HG03575 (cell line): ENCODE results near the gene CYSLTR2.

Experiments used
- ATAC-seq: cut with Tn5 transposase; IDR thresholded peaks from one replicate; pipeline ENCODE4 v1.9.1; 2021; ENCODE audit not compliant: unreplicated experiment, insufficient number of reproducible peaks, low FRiP score; ENCODE audit errors: extremely low read depth

Gene CYSLTR2

DNA sequence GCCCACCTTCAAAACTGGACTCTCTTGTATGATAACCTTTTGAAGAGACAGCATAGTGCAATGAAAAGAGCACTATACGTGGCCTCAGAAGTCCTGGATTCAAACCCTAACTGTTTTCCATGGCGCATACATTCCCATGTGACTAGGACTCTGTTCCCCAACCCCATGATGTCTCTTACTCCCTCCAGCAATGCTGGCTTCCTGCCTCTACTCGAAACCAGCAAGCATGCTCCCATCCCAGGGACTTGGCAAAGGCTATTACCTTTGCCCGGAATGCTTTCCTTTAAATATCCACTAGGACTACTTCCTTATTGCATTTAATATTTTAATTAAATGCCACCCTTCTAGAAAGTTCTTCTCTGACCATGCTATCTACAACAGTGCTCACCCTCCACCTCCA lies 75.1 kb downstream of the CYSLTR2 start:
- ATAC-seq = no peak

DNA sequence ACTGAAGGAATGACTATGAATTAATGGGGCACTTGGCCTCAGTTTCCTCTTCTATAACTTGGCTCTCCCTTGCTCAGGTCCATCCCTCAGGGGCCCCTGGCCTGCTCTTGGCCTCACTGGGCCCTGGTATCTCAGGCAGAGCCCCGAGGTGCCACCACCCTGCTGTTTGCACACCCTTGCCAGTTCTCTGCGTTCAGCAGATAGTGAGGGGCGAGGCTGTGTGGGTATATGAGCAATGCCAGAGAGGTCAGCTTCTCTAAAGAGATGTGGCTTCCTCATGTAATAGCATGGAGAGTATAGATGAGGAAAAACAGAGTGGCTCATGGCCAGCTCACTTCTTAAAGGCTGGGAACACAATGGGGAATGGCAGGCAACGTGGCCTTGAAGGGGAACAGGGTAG lies 76.1 kb downstream of the CYSLTR2 start:
- ATAC-seq = no peak

DNA sequence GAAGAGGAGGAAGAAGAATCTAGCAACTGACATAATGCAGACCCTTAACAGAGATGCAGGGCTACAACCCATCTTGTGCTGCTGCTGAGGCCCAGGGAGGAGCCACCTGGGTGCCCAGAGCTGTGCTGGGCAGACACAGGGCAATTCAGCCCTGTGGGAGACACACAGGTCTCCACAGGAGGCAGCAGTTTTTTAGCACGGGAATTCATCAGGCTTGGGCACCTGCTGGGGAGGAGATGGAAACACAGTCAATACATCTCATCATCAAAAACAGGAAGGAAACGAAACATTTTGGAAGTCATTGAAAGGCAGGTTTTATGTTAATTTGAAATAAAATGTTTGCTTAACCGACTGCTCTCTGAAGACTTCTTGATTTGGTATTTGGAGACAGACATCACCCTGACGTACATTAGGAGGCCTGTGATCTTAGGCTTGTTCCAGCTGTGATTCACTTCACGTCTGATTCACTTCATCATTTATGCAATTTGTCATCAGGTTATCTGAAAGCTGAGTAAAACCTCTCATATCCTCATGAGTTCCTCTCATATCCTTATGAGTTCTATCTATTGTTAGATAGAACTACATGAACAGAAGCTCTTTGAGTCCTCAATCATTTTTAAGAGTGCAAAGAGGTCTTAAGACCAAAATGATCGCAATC lies 77.4 kb downstream of the CYSLTR2 start:
- ATAC-seq = no peak

DNA sequence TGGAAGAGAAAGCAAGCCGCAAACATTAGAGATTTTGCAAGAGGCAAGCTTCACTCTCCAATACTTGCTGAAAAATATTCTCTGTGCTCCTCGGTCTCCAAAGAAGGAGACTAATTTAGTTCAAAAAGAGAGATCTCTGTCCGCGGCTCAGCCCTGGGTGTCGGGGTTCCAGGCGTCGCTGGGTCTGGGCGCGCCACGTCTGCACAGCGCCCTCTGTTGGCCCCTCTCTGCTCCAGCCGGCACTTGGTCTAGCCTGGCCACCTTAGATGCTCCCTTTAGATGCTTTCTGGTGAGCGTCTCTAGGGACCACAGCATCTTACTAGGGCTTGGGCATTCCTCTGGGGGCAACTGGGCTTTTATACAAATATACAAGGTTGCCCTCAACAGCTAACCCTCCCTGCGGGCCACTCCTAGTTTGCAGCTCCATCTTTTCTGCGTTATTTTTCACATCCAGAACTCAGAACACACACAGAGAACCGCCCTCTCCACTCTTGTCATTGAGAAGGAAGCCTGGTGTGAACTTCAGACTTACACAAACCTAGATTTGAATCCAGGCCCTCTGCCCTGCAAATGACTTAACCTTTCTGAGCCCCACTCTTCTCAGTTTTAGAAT lies 78.3 kb downstream of the CYSLTR2 start:
- no peak for ATAC-seq

DNA sequence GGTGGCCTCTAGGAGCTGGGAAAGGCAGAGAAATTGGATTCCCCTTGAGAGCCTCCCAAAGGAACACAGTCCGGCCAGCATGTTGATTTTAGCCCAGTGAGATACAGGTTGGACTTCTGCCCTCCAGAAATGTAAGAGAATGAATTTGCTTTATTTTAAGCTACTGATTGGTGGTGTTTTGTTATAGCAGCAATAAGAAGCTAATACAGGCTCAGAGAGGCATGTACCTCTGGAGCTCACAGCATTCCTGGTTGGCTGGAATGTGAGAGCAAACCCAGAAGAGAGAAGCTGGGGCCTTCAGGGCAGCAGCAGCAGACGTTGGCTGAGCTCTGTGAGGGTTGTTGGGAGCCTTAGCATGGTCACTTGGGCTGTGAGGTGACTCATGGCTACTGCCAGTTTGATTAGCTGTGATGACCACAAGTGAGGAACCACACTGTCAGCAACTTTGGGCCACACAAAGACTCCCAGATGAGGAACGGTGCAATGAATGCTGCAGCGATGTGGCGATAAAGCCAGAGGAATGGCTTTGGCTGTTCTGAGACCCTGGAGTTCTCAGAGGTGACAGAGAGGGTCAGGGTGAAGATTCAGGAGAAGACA lies 80.1 kb downstream of the CYSLTR2 start:
- no peak for ATAC-seq

DNA sequence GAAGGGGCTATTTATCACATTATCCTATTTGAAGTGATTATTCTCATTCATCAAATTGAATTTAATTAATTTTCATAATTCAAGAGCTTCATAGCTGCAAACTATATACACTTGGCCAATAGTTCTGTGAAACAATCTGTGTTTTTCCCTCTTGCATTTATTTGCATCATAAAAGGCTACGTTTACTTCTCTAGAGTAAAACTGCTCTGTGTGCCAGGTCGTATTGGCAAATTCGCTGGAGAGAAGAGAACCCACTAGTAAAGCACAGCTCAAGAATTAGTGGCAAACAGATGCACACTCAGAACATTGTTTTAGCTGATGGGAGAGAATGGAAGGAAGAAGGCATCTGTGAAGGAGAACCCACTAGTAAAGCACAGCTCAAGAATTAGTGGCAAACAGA lies 81.8 kb downstream of the CYSLTR2 start:
- no peak for ATAC-seq

DNA sequence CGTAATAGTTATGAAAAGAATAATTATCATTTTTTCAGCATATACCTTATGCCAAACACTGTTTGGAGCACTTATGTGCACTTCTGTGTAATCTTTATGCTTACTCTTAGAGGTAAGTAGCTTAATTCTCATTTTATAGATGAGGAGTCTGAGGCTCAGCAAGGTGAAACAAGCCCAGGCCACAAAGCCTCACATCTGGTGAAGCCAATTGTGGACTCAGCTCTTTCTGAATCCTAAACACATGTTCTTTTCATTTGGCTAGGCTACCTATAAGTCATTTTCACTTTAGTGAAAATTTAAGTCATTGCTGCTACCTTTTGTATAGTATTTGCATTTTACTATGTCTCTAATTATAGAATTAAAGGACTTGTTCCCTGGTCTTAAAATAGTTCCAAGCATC lies 84.0 kb downstream of the CYSLTR2 start:
- no peak for ATAC-seq

DNA sequence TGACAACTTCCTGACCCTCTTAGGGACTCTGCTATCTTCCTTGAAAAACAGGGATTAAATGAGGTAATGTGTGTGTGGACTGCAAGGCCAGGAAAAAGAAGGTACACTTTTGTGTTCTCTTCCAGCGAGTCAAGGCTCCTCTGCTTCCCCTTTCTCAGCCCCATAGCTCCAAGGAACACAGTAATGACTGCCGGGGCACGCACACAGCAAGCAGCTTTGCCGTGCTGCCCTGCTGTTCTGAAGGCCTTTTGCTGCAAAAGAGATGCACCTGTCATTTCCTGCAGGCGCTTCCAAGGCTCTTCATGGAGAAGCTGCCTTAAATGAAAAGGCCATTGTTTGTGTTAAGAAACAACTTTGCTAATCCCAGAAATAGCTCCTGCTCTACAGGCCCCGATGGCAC lies 84.6 kb downstream of the CYSLTR2 start:
- ATAC-seq = no peak

DNA sequence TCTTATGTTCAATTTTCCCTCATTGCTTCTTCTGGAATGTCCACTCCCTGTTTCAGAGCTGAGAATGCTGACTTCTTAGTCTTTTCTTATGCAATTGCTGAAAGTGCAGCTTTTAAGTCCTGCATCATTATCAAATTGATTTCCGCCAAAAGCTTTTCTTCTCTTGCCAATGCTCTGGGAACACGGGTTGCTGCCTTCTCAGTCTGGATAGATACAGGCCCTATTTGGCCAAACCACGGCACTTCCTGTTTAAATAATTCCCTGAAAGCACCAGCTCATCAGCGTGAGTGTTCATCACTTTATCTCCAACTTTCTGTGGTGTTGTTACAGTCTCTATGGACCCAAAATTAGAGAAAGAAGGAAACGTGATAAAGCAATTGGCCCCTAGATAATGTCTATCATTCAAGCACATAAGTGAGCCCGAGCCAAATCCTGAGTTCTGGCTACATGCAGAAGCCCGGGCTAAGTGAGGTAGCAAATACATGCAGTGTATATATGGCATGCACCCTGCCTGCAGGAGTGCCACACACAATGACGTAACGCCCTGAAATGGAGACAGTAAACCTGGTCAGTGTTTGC lies 85.7 kb downstream of the CYSLTR2 start:
- ATAC-seq = no peak

DNA sequence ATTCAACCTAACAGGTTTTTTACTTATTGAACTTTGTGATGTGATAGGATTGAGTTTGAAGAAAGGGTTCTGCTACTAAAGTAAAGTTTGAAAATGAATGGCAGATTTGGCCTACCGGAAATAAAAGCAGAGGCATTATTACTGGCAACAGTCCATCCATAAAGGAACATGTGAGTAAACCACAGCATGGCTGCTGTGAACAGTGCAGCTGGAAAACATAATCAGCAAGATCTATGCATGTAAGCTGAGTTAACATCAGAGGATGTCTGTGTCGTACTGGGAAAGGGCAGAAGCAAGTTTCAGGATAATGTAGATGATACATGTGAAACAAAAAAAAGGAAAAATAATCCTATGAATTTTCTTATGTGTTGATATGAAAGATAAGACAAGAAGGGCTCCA lies 87.6 kb downstream of the CYSLTR2 start:
- no peak for ATAC-seq

DNA sequence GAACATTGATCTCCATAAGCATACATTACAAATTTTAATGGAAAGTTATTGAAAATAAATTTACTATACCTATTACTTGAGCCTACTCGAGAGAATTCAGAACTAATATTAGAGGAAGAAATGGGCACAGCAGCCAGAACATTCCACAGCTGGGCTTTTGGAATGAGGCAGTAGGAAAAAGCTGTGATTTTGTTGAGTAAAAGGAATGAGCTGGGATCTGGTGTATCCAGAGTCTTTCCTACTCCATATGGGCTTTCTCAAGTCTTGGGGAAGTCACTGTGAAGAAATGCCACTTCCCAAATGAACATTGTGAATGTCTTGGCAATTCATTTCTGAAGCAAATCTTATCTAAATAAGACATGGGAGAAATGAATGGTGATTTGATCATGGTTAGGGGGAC lies 93.1 kb downstream of the CYSLTR2 start:
- no peak for ATAC-seq

DNA sequence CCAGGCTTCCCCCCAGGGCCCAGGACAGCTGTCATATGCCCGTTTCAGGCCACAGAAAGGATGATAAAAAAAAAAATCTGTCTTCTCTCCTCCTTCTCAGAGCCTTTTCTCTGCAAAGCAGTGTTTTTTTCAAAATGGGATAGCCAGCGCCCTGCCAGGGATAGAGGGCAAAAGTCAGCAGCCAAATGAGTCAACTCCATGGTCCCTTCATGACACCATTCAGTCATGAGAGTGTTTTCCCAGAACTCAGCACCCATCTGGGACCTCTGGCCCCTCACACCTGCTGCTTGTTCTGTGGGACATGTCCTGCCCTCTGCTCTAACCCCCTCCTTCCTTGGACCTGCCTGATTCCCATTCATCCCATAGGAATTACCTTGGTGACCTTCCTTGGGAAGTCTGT lies 95.0 kb downstream of the CYSLTR2 start:
- ATAC-seq = no peak

DNA sequence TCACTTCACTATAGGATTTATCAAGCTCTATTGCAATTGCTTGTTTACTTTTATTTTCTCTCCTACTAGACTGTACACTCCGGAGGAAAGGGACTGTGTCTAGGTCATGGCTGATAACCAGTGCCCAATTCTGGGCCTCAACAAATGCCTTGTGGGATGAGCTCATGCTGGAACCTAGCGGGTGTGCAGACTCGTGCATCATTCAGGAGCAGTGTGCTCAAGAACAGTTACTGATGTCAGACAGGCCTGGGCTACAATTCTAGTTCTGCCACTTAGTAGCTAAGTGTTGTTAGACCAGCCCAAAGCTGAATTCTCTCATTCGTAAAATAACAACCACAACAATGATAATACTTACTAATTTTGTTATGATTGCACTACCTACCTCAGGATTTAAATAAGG lies 95.4 kb downstream of the CYSLTR2 start:
- ATAC-seq = no peak

DNA sequence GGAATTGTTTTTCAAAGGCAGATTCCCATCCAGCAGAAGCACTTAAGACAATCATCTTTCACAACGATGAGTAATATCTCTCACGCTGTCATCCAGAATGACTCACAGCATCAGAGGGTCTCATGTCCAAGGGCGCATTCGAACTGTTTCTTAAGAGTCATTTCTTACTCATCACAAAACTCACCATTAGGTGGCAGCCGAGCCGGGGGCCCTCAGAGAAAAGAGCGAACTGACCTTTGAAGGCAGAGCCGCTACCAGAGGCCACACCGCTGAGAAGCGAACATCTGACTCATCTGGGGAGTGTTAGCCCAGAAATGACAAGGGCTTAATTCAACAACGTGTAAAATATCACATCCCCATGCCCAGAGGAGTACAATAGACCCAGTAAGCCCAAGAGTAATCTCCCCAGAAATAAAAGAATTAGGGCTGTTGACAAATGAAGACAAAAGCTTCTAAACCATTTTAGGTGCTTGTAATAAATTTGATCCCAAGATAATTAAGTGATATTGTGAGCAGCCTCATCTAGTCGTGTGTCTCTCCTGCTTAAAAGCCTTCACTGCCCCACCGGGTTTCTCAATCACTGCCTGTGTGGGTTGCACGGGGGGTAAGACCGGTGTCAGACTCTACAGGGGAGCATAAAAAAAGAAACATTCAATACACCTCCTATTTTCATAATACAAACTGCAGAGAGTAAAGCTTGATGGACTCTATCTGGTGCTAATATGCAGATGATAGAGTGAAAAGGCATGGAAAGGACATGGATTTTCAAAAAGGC lies 96.2 kb downstream of the CYSLTR2 start:
- peak; percentile 85 for ATAC-seq

DNA sequence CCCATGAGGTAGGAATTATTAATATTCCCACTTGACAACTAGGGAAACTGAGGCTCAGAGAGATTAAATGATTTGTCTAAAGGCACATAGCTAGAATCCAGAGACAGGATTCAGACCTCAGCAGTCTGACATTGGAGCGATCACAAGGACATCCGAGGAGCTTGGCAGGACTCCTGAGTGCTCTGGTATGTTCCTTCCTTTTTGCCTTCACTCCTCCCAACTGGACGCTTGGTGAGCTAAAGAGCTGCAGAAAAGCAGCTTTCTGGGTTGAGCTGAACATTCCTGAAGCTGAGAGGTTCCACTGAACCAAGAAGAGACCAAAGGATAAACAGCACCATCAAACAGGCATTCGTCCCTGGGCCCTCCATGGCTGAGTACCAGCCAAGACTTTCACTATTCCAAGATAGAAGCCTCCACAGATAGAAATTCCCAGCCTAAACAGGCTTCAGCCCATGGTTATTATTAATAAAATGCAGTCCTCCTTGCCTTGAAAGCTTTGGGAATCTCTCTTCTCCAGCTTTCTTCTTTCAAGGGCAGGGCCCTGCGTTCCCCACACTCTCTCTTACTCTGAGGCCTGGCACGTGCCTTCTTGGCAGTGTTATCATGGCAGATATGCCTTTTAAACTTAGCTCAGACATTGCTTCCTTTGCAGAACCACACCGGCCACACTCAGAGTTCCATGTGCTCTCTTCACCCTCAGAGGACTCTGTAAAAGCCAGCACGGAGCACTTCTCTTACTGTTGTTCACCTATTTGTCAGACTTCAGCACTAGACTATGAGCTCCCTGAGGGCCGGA lies 97.1 kb downstream of the CYSLTR2 start:
- no peak for ATAC-seq

DNA sequence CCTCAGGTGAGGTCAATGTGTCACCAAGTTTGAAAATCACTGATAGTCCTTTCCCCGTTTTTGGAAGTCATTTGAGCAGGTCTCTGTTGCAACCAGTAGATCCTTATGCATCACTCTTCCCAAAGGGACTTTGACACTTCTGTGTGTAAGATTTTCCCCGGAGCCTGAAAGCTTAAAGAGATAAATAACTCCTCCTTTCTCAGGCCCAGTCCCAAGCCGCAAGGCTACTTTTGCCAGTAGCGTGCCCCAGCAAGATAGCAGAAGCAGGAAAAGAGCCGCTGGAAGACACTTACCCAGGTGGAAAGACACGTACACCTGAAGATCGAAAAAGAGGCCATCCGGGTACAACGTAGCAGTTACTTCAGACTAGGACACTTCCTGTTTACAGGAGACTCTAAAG lies 106.9 kb downstream of the CYSLTR2 start:
- no peak for ATAC-seq
